Panc1 (cell line): ENCODE data around the gene N4BP2L2. TPM values are rescaled to one million over a fixed set of nuclear protein-coding genes. Genes with fewer than 3 reads are reported as not detected.

Source experiments
- ATAC-seq: fragments of 200-7000 bp; cut with Tn5 transposase; 2 replicates; pipeline ENCODE4 v1.9.1; 2020; ENCODE audit warnings: mild to moderate bottlenecking, moderate library complexity
- BruUV-seq: library from RNA; stranded (reverse); fragments of 400-500 nt; replicated peaks from 2 replicates; lab custom pipeline; 2021; lab: Mats Ljungman, UMichigan
- CTCF ChIA-PET: fragments of 300-600 bp; sonication (Branson Sonifier 250); formaldehyde crosslinking; loops from one replicate; lab custom pipeline; 2022; ENCODE audit warnings: antibody characterized with exemption; lab: Charles Lee
- POLR2A ChIA-PET: fragments of 300-600 bp; sonication (Branson Sonifier 250); formaldehyde crosslinking; loops from one replicate; lab custom pipeline; 2022; ENCODE audit warnings: antibody characterized with exemption; lab: Charles Lee
- DNase-seq: peaks from one replicate; pipeline ENCODE4 v3.0.0-alpha.2; 2010; ENCODE audit warnings: low read depth, low spot score
- H3K27ac ChIP-seq: 2 replicates; pipeline ENCODE4 v1.5.1; 2011; ENCODE audit warnings: mild to moderate bottlenecking, low read length, inconsistent platforms
- H3K27me3 ChIP-seq: fragments of 200-500 bp; sonication (Bioruptor generic); 2 replicates; pipeline ENCODE4 v1.6.0; 2014; ENCODE audit warnings: low read length, inconsistent platforms; ENCODE audit not compliant: control insufficient read depth, insufficient read depth
- H3K36me3 ChIP-seq: fragments of 200-500 bp; sonication (Bioruptor generic); 2 replicates; pipeline ENCODE4 v1.5.1; 2014; ENCODE audit warnings: inconsistent platforms, mild to moderate bottlenecking, low read length, moderate library complexity; ENCODE audit not compliant: control insufficient read depth, insufficient read depth
- H3K4me1 ChIP-seq: 2 replicates; pipeline ENCODE4 v1.5.1; 2011; ENCODE audit warnings: inconsistent platforms, mild to moderate bottlenecking, low read length, moderate library complexity; ENCODE audit not compliant: control insufficient read depth, insufficient read depth
- H3K4me3 ChIP-seq, 2 experiments: 2 replicates each; pipeline ENCODE4 v1.5.1; 2011 to 2012; ENCODE audit warnings: low read depth in 2 of 2, low read length in 2 of 2, mild to moderate bottlenecking in 2 of 2, inconsistent platforms in 1 of 2, moderate library complexity in 1 of 2
- H3K9me3 ChIP-seq: fragments of 200-500 bp; sonication (Bioruptor generic); 2 replicates; pipeline ENCODE4 v1.5.1; 2014; ENCODE audit warnings: low read depth, mild to moderate bottlenecking, inconsistent platforms, low read length, moderate library complexity; ENCODE audit not compliant: control insufficient read depth, insufficient read depth
- POLR2AphosphoS5 ChIP-seq: IDR thresholded peaks from 2 replicates; pipeline ENCODE4 v1.6.1; 2012; ENCODE audit warnings: mild to moderate bottlenecking, low read depth, low read length, moderate library complexity
- SIN3A ChIP-seq: IDR thresholded peaks from 2 replicates; pipeline ENCODE4 v1.6.1; 2012; ENCODE audit warnings: low read depth, mild to moderate bottlenecking, low read length, moderate library complexity, borderline replicate concordance; ENCODE audit not compliant: insufficient read depth
- TCF7L2 ChIP-seq: IDR thresholded peaks from 2 replicates; pipeline ENCODE4 v1.6.1; 2011; ENCODE audit warnings: mild to moderate bottlenecking, low read depth, low read length, inconsistent platforms
- in situ Hi-C: cut with HindIII; loops from 2 replicates; pipeline ENCODE4 v1.10.0; 2016; ENCODE audit warnings: low sequenced_read_pairs, low pct_unique_long_range_greater_than_20kb
- intact Hi-C: fragments of 100-400 bp; cut with micrococcal nuclease; formaldehyde crosslinking; loops from one replicate; pipeline ENCODE4 v1.10.0; 2022; ENCODE audit not compliant: unreplicated experiment
- total RNA-seq: library from RNA; stranded (reverse); gene quantifications from one replicate; pipeline ENCODE4 v1.2.1, GENCODE V29; 2021; ENCODE audit not compliant: unreplicated experiment
- TF ChIP-seq, protein P1 (sequence below): fragments of 450-650 bp; IDR thresholded peaks from 2 replicates; pipeline ENCODE4 v1.5.1; 2017; ENCODE audit warnings: mild to moderate bottlenecking
- TF ChIP-seq, protein P2 (sequence below), 2 experiments: IDR thresholded peaks; 2 replicates each; pipeline ENCODE4 v1.6.1; 2011 to 2012; ENCODE audit warnings: low read depth in 2 of 2, control low read depth in 1 of 2, low read length in 1 of 2, mild to moderate bottlenecking in 1 of 2, moderate library complexity in 1 of 2; ENCODE audit not compliant: insufficient read depth in 1 of 2

The N4BP2L2 gene
- total RNA-seq, 1 experiment from 2014 or later: 43.8 TPM

DNA sequence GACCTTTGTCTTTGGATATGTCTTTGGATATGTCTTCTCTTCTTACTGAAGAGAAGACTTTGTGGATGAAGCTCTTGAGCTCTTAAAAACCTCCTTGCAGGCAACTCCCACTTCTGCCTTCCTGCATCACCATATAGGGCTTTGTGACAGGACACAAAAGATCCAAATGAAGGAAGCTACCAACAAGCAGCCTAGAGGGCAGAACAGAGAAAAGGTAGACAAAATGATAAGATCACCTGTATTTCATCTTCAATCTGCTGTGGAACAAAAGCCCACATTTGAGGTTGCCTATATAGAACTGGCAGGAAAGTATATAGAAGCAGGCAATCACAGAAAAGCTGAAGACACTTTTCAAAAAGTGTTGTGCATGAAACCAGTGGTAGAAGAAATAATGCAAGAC lies 153.2 kb downstream of the N4BP2L2 start:
- intact Hi-C loops: no loop called here
- DNase-seq (no peak), ATAC-seq (no peak)
- Histone ChIP-seq H3K36me3 (no peaks in the 10 kb centered on the region), H3K27me3 (no peaks in the 10 kb centered on the region), H3K4me3 (no peak overlapping the region), H3K4me1 (no peaks in the 10 kb centered on the region), H3K9me3 (no peaks in the 10 kb centered on the region), H3K27ac (no peak overlapping the region)
- no TSS peak for BruUV-seq
- CTCF ChIA-PET: no interaction called here
- no peak for TF ChIP-seq POLR2AphosphoS5
- no peak for TF ChIP-seq SIN3A
- TF ChIP-seq TCF7L2: no peak
- TF ChIP-seq, protein P1, sequence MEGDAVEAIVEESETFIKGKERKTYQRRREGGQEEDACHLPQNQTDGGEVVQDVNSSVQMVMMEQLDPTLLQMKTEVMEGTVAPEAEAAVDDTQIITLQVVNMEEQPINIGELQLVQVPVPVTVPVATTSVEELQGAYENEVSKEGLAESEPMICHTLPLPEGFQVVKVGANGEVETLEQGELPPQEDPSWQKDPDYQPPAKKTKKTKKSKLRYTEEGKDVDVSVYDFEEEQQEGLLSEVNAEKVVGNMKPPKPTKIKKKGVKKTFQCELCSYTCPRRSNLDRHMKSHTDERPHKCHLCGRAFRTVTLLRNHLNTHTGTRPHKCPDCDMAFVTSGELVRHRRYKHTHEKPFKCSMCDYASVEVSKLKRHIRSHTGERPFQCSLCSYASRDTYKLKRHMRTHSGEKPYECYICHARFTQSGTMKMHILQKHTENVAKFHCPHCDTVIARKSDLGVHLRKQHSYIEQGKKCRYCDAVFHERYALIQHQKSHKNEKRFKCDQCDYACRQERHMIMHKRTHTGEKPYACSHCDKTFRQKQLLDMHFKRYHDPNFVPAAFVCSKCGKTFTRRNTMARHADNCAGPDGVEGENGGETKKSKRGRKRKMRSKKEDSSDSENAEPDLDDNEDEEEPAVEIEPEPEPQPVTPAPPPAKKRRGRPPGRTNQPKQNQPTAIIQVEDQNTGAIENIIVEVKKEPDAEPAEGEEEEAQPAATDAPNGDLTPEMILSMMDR: no peak
- TF ChIP-seq, protein P2, sequence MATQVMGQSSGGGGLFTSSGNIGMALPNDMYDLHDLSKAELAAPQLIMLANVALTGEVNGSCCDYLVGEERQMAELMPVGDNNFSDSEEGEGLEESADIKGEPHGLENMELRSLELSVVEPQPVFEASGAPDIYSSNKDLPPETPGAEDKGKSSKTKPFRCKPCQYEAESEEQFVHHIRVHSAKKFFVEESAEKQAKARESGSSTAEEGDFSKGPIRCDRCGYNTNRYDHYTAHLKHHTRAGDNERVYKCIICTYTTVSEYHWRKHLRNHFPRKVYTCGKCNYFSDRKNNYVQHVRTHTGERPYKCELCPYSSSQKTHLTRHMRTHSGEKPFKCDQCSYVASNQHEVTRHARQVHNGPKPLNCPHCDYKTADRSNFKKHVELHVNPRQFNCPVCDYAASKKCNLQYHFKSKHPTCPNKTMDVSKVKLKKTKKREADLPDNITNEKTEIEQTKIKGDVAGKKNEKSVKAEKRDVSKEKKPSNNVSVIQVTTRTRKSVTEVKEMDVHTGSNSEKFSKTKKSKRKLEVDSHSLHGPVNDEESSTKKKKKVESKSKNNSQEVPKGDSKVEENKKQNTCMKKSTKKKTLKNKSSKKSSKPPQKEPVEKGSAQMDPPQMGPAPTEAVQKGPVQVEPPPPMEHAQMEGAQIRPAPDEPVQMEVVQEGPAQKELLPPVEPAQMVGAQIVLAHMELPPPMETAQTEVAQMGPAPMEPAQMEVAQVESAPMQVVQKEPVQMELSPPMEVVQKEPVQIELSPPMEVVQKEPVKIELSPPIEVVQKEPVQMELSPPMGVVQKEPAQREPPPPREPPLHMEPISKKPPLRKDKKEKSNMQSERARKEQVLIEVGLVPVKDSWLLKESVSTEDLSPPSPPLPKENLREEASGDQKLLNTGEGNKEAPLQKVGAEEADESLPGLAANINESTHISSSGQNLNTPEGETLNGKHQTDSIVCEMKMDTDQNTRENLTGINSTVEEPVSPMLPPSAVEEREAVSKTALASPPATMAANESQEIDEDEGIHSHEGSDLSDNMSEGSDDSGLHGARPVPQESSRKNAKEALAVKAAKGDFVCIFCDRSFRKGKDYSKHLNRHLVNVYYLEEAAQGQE (IDR thresholded peaks at IDR 0.05; ENCODE audit: insufficient read depth in 1 of 2, low read depth in 2 of 2, low read length in 1 of 2): no peak
- in situ Hi-C loops: no loop called here
- POLR2A ChIA-PET: no interaction called here

DNA sequence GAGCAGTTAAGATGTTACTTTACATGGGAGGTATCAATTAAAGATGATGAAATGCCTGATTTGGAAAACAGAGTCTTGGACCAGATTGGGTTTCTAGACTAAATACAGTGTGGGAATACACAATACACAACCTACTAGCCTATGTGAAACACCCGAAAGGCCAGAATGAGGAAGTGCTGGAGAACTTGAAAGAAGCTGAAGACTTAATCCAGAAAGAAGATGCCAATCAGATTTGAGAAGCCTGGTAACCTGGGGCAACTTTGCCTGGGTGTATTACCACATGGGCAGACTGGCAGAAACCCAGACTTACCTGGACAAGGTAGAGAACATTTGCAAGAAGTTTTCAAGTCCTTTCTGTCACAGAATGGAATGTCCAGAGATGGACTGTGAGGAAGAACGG lies 153.9 kb downstream of the N4BP2L2 start:
- Histone ChIP-seq H3K36me3 (0 out of 2 replicates have a peak, but pooled peaks cover under 1% of the 10 kb centered on the region), H3K27me3 (no peaks in the 10 kb centered on the region), H3K4me1 (no peaks in the 10 kb centered on the region), H3K9me3 (no peaks in the 10 kb centered on the region), H3K27ac (no peak overlapping the region), H3K4me3 (no peak overlapping the region)
- ChIA-PET POLR2A (no interaction called here), CTCF (no interaction called here)
- in situ Hi-C loops (no loop called here), intact Hi-C loops (no loop called here)
- no peak for DNase-seq
- TF ChIP-seq SIN3A (no peak), POLR2AphosphoS5 (no peak)
- TF ChIP-seq, protein P2 (IDR thresholded peaks at IDR 0.05; ENCODE audit: insufficient read depth in 1 of 2, low read depth in 2 of 2, low read length in 1 of 2): no peak
- BruUV-seq: no TSS peak
- ATAC-seq: no peak
